ENCODE measurements around the gene VPS13D. TPM values are rescaled to one million over a fixed set of nuclear protein-coding genes. Genes with fewer than 3 reads are reported as not detected.
A peak's percentile ranks its signal among the peaks of the same experiment; 100 is the strongest.
"Not testable (repeated sequence)": the region's sequence is repeated elsewhere in the genome, so short reads cannot be mapped to it uniquely, and the experiment has no call there.

Gene VPS13D
- total RNA-seq, 1 donor from 2014 or later: 45.9 TPM

DNA sequence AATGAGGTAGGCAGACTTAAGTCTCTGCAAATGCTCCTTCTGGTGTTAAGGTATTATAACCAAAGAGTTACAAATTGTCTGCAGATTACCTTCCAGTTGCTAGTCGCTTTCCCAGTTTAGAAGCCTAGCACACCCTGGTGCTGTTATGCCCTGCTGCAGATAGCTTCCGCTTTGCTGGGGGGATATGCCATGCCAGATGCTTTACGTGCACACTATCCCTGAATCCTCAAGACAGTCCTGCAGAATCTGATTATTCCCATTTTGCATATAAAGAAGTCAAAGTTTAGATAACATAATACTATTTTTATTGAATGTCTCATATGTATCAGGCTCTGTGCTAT lies 221.7 kb downstream of the VPS13D start:
- DNase-seq: no peak

DNA sequence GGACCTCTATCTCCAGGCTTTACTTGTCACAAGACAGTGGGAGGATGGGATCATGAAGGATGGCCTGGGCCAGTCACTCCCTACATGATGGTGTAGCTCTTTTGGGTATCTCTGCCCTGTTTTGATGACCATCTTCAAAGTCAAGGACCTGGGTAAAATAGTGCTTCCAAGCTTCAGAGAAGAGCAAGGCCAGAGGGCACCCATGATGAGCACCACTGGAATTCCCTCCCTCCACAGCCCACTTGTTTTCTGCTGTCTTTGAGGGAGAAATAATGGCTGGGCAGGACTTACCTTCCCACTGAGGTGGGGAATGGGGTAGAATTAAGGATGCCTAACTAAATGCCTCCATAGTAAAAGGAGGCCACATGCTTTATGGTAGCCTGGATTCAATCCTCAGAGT lies 222.4 kb downstream of the VPS13D start:
- DNase-seq: no peak

DNA sequence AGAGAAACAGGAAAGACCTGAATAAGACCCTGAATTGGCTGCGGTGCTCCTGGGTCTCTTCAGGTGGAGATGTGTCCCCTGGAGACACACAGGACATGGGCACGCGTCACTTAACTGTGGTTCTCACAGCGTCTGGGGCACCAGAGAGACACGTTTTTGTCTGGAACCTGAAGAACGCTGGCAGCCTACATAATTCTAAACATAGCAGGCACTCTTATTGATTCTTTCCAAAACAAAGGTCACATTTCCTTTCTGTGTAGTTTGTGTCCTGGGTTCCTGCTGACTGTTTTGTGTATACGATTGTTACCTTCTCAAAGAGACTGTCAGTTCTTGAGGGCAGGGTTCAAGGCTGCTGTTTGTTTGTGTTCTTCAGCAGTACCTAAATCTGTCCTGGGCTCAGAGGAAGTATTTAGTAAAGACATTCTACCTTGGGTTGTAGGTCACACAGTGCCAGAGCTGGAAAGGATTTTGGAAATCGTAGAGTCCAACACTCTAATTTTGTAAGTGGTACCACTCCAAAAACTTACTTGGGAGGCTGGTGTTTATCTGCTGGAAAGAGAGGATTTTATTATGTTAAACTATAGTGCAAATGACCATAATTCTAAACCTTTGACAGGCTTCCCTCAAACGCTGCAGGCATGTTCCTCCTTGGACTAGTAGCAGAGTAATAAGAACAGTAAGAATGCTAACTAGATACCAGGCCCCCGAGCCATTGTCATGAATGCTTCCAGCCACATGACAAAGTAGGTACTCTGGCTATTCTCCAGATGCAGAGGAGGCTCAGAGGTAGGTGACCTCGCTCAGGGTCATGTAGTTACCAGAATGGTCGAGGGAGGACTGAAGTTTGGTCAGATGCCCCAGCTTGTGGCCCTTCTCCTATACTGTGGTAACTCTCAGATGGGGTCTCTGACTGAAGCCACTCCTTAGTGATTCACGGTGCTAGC lies 223.8 kb downstream of the VPS13D start:
- peak; percentile 38 for DNase-seq

DNA sequence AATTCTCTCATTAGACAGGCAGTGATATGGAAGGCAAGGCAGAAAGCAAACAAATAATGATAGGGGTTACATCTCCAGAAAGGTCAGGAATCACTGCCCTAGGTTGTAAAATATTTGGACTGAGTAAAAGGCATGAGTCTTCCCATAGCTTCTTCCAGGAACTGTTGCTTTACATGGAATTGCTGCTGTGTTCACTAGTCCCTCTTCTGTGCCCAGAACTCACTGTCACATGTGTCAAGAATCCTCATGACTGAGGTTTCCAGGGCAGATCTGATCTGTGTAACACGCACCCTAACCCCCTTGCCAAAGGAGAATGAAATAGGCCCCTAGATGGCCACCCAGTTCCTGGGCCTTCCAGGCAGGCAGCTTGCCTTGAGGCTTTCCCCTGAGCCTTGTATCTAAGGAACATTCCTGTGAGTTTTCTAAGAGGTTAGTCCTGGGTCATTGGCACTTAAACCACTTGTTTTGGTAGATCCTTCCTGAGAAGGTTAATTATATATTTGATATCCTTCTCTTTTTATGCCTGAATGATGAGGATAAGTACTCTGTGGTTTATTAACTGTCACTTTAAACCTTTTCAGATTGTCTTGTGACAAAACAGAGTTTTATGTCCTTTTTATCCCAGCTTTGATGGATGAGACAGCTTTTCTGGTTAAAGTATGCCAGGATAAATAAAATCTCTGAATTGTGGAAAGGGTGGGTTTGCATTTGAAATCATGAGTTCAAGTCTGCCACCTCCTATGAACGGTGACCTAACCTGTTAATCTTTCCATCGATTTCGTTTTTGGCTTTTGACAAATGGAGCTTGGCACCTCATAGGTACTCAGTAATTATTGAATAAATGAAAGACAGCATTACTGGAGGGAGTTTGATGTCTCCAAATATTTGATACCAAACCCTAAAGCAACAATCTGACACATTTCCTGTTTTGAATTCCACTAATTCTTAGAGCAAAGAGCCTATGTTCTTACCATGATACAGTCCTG lies 224.9 kb downstream of the VPS13D start:
- DNase-seq: peak; percentile 61

DNA sequence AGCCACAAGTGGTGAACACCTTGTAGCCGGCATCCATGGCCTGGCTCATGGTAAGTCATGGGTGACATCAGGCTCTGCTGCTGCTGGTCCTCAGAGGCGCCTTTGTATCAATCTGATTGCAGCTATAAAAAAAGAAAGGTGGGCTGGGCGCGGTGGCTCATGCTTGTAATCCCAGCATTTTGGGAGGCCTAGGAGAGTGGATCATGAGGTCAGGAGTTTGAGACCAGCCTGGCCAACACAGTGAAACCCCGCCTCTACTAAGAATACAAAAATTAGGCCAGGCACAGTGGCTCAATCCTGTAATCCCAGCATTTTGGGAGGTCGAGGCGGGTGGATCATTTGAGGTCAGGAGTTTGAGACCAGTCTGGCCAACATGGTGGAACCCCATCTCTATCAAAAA lies 226.3 kb downstream of the VPS13D start:
- not testable (repeated sequence) for DNase-seq

DNA sequence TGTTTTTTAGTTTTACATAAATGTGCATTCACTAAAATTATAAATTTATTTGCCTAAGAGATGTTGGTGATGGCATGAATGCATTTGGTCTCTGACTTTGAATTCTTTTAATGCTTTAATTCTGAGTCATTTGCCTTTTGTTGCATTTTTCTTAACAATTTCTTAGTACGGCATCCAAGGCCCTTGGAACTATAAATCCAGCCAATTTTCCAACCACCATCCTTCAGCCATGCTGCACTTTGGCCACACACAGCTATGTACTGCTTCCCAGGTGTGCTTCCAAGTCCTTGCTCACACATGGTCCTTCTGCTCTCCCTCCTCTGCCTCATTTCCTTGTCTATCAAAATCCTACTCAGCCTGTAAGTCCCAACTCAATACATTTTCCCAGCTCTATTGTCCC lies 227.1 kb downstream of the VPS13D start:
- peak; percentile 72 for DNase-seq

DNA sequence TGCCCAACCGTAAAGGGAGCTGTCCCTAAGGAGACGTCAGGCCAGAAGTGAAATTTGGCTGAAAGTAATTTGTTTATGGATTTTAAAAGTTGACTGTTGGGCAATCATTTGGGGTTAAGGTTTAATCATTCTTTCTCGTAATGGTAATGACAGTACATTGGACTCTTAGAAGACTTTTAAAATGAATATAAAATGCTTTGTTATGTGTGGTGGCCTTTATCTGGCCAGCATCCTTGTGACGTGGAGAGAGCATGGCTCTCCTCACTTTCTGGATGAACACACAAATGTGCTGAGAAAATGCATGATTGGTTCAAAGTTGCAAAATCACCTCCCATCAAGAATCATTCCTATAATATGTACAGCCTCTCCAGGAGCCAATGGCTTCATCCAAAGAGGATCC lies 227.9 kb downstream of the VPS13D start:
- no peak for DNase-seq

DNA sequence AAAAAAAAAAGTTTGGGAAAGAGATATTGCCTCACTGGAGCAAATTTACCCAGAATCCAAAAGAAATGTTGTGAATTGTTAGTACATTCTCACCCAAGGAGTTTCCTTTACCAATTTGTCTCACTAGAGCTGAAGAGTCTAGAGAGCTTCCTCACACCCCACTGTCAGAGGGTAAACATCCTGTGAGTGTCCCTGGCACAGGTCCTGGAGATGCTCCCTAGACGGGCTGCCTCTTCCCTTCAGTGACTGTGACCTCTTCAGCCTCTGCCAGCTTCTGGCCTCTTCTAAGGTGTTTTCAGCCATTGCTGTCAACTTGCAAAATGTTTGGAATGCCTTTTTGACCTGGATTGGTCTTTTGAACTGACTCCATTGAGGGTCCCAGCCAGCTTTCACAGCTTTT lies 228.7 kb downstream of the VPS13D start:
- no peak for DNase-seq

DNA sequence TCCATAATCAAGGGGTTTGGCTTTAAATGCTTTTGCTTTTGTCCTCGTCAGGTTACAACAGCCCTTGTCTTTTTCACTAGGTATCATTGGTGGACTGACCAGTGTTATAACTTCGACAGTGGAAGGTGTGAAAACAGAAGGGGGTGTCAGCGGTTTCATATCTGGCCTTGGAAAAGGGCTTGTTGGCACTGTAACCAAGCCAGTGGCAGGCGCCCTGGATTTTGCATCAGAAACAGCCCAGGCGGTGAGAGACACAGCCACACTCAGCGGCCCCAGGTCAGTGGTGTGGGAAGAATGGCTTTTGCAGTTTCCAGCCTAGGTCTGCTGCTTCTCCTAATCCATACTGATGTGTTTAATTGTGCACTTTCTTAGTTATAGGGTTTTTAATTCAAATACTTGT lies 230.3 kb downstream of the VPS13D start:
- no peak for DNase-seq

DNA sequence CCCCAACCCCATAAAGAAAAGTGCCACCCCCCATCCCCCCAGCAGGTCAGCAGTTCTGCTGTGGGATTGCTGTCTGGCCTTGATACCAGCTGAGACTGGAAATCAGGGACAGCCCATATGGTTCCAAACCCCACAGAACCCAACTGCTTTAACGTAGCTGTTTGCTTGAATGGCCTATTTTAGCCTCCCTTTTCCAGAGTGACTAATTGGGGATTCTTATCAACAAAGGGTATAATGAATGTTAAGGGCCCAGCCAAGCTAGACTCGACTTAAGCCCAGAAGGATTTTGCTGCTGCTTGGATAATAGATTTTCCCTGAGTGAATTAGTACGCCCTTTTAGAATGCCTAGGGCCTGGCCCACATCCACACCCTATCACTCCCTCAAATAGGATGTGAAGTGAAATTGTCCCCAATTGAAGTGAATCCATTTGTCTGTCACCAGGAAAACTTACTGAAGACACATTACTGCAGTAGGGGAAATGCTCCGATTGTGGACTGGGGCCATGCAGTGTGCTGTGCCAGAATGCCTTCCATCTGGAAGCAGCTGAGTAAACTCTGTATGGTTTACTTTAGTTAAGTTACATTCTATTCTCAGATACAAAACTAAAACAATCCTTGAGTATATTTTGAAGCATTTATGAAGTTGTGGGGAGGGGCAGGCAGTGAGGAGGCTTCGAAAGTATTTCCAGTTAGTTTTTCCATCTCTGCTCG lies 231.2 kb downstream of the VPS13D start:
- DNase-seq: peak; percentile 87

DNA sequence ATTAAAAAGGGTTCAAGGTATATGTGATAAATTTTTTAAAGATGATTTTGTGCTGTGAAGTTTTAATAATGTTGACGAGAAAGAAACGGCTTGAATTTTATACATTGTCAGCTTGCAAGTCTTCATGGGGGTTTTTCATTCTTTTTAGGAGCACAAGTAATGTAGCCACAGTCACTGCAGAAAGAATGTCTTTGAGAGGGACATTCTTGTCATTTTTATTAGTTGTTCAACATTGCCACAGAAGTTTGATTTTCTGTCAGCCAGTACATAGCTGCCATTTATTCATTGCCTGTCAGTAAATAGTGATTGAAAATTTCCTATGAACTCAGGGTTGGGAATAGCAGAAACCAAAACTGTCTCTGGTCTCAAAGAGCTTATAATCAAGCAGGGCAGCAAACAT lies 231.9 kb downstream of the VPS13D start:
- DNase-seq: no peak

DNA sequence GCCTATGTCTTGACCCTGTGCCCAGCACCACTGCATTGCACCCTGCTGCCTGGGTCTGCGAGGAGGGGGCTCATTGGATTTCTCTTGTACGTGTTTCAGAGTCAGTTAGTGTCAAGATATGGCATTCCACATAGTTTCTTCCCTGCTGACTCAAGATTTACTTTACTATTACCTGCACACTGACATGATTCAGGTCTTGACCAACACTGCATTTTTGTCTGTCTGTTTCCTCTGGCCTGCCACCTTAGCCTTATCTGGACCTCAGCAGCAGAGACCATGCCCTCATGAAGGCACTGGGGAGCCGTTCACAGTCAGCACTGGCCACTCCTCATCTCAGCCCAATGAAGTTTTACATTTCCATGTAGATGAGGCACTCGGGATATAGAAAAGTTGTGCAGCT lies 232.8 kb downstream of the VPS13D start:
- DNase-seq: no peak

DNA sequence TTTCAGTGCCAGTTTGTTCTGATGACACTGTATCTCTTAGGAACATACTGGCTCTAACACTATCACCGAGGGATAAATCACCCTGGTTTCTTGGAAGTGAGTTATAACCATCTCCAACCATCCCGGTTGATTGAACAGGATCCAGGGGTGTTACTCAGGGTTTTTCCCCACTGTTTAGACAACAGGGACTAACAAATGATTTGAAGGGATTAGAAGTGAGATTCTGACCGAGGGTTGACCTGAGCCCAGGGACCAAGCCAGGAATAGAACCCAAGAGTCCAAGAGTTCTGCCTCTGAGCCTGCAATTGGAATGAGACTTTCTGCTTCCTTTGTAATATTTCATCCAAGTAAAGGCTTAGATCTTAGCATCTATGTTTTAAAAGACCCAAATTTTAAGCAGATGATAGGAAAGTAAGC lies 234.2 kb downstream of the VPS13D start:
- no peak for DNase-seq

DNA sequence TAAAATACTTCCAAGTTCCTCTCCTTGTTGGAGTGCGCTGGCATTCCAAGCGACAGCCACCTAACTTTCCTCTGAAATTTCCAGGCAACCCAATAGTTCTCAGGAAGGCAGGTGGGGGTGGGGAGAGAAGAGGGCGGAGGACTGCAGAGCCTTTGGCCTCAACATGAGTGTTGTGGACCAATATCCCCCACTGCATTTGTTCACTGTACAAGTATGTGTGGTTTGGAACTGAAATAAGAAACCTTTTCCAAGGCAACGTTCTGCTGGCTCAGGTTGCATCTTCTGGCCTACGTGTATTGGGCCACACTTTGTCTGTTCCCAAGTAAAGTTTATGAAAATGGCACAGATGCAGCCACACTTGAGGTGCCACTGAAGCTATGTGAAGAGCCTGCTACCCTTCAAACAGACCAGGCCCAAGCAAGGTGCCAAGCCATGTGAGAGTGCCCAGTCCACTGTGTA lies 234.8 kb downstream of the VPS13D start:
- DNase-seq: no peak

DNA sequence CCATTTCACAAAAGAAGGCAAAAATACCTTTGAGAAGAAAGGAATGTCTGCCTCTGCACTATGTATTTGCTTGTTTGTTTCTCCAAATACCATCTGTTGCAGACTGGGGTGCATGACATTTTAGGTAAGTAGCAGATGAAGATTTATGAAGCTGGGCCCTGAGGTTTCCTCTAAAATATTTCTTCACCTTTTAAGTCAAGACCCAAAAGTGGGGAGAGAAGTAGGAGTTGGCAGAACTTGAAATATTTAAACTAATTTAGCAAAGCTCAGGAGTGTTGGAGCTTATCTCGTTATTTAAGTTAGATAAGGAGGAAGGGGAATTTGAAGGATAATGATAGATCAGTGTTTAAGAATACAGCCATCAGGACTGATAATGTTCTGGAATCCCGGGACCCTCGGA lies 235.3 kb downstream of the VPS13D start:
- DNase-seq: no peak

DNA sequence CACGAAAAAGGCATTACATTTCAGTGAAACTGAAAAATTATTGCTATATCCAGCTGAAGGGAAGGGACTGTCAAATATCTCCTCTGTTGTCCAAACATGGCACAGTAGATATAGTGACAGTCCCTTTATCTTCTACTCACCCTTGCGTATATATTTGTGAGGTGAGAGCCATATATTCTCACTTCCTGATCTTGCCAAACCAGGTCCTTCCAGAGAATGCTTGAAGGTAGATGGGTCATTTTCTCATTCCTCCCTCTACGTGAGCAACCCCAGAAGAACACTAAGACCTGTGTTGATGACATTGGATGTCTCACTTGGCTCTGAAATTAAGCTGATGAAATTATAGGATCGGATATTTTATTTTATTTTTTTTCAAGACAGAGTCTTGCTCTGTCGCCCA lies 237.0 kb downstream of the VPS13D start:
- no peak for DNase-seq

DNA sequence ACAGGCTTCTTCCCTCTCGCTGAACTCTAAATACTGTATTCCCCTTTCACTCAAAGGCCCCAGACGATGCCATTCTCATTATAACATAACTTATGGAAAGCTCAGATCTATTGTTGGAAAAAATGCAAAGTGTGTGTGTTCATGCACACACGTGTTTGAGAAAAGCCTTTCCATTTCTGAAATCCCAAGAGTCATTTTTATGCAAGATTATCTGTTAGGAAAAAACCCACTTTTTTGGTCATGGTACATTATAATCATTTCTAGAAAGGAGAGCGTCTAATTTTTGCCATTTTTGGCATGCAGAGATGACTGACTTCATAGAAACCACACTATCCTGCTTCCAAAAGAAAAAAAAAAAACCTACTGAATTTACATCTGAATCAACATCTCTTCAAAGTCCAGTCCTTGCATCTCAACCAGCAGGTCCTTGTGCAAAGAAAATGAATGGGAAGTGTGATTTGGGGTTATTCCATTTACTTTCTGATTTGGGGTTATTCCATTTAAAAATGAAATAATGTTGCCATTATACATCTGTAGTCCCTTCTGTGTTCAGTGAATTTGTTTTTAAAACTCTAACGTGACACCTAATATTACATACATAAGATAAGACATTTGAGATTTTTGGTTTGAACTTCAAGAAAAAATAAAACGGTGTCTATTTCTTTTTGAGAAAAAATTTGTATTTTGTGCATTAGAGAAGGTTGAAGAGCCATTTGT lies 237.9 kb downstream of the VPS13D start:
- no peak for DNase-seq

DNA sequence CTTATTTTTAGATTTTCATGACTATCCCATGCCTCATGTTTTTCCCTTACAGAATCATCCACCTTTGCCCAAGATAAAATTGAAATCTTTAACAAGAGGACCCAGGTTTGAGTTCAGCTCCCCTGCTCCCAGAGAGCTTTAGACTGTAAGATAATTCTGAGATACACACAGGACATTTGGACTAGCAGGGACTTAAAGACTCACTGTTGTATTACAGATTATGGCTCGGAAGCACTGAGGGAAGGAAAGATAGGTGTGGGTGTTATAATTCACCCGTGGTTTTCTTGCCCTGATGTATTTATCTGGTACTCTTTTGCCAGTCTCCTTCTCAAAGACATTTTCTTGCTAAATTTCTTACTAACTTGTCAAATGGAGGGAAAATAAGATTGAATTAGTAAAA lies 238.5 kb downstream of the VPS13D start:
- DNase-seq: no peak

DNA sequence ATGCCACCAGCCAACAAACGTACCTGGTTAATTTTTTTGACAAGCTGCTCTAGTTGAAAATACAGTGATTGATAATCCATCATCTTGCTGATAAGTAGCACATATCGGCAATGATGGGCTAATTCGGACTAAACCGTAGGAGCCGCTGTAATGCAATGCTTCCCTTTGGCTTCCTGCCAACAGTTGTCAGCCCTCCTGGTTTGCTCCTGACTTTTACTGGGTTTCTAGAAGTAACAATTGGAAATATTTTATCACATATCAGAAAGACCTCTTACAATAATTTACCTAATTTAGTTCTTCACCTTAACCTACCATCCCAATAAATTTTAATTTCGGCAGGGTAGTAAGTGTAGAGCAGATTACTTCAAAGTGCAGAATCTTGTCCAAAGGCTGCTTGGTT lies 239.7 kb downstream of the VPS13D start:
- DNase-seq: peak; percentile 45

DNA sequence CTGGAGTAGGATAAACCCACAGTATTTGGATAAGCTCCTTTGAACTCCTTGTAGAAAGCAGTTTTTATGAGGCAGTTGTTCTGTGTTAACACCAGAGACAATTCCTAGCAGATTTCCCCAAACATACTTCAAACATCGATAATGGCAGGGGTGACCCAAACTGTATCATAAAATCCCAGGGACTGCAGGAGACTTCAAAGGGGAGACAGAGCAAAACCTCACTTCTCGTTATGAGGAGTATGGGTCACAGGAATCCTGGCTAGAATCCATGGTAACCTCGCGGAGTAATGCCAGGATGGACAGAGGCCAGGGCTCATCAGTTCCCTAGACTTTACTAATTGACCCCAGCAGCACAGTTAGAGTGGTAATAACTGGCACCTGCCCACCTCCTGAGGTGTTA lies 240.2 kb downstream of the VPS13D start:
- no peak for DNase-seq

DNA sequence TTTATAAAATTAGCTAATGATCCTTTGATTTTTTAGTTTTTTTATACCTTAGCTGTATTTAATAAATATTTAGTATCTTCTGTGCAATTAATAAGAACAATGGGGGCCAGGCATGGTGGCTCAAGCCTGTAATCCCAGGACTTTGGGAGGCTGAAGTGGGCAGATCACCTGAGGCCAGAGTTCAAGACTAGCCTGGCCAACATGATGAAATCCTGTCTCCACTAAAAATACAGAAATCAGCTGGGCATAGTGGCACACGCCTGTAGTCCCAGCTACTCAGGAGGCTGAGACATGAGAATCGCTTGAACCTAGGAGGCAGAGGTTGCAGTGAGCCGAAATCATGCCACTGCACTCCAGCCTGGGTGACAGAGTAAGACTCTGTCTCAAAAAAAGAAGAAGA lies 241.1 kb downstream of the VPS13D start:
- DNase-seq: not testable (repeated sequence)

DNA sequence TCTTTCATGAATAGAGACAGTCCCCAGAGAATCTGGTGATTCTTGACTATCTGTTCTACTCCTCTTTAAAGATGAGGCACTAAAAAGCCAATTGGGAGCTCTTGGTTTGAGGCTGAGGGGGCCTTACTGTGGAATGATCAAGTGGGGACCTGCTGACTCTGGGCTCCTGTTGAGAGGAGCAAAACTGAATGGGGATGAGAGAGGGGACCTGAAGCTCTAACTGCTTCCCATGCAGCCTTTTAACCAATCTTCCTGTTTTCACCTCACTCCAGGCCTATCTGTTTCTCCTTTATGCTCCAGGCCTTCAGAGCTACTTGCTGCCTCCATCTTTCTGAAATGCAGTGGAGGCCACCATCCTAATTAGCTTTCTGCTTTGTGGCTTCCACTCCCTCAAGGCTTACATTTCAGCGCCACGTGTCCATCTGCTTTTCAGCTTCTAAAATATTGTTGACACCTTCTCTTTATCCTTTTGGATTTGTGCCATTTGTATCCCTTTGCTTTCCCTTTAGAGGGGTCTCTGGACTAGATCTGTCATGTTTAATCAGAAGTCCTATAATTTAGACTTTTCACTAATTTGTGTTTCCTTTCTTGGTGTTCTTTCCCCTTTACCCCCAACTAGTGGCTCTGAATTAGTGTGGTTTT lies 242.4 kb downstream of the VPS13D start:
- DNase-seq: no peak

Measured in dermis blood vessel endothelial cell (primary cell).